ENCODE data around the gene TAF12. TPM values are rescaled to one million over a fixed set of nuclear protein-coding genes. Genes with fewer than 3 reads are reported as not detected.

The TAF12 gene
- total RNA-seq, 1 experiment from 2014 or later: 17.9 TPM

- intact Hi-C loops (cut with micrococcal nuclease; ENCODE audit: unreplicated experiment): loop anchor here (5.0 kb wide), 1 partner anchor 193 kb away; no protein-coding TSS in a partner anchor
- H3K4me3 ChIP-seq (ENCODE audit: low read depth, low read length, poor library complexity, severe bottlenecking): no peak overlapping the region
- no peak overlapping the region for H3K27ac ChIP-seq (ENCODE audit: low read depth, low read length, poor library complexity, severe bottlenecking)
- no peaks in the 10 kb centered on the region for H3K9me3 ChIP-seq (ENCODE audit: low read depth, low read length, poor library complexity, severe bottlenecking)
- H3K4me1 ChIP-seq (ENCODE audit: insufficient read depth, low read length, poor library complexity, severe bottlenecking): peaks cover 6% of the 10 kb centered on the region
- BruUV-seq (replicated peaks): no TSS peak
- DNase-seq (ENCODE audit: low spot score): no peak
- H3K36me3 ChIP-seq (ENCODE audit: insufficient read depth, low read length, poor library complexity, severe bottlenecking): no peaks in the 10 kb centered on the region
- CTCF ChIA-PET: no interaction called here
- POLR2A ChIA-PET (ENCODE audit: low non-redundant PET): no interaction called here
- no peak for TF ChIP-seq CTCF (conservative IDR thresholded peaks at IDR 0.05; ENCODE audit: low read depth, low read length)
- TF ChIP-seq EZH2 (IDR thresholded peaks at IDR 0.05; ENCODE audit: borderline replicate concordance, low read depth, low read length, poor library complexity, severe bottlenecking): no peak
- no peaks in the 10 kb centered on the region for H3K27me3 ChIP-seq (replicated peaks; ENCODE audit: insufficient read depth, low read depth, low read length, poor library complexity)
Observed at GRCh38 chr1:28604962-28605361, 37.9 kb downstream of the TAF12 start.

GRCh38 chr1:28604411-28604810 lies 38.5 kb downstream of the TAF12 start:
- no peak overlapping the region for H3K4me3 ChIP-seq (ENCODE audit: low read depth, low read length, poor library complexity, severe bottlenecking)
- POLR2A ChIA-PET (ENCODE audit: low non-redundant PET): interaction anchor here (0.7 kb wide), 1 partner anchor 193 kb away, joined by 4 read pairs; no protein-coding TSS in a partner anchor
- no peak for DNase-seq (ENCODE audit: low spot score)
- no peaks in the 10 kb centered on the region for H3K27me3 ChIP-seq (replicated peaks; ENCODE audit: insufficient read depth, low read depth, low read length, poor library complexity)
- BruUV-seq (replicated peaks): no TSS peak
- intact Hi-C loops (cut with micrococcal nuclease; ENCODE audit: unreplicated experiment): loop anchor here (5.0 kb wide), 1 partner anchor 192 kb away; no protein-coding TSS in a partner anchor
- no peaks in the 10 kb centered on the region for H3K9me3 ChIP-seq (ENCODE audit: low read depth, low read length, poor library complexity, severe bottlenecking)
- H3K27ac ChIP-seq (ENCODE audit: low read depth, low read length, poor library complexity, severe bottlenecking): no peak overlapping the region
- CTCF ChIA-PET: interaction anchor here (0.6 to 0.7 kb wide), 2 partner anchors 42 to 224 kb away, joined by 3 read pairs; no protein-coding TSS in a partner anchor
- no peaks in the 10 kb centered on the region for H3K36me3 ChIP-seq (ENCODE audit: insufficient read depth, low read length, poor library complexity, severe bottlenecking)
- TF ChIP-seq CTCF (conservative IDR thresholded peaks at IDR 0.05; ENCODE audit: low read depth, low read length): no peak
- no peak for TF ChIP-seq EZH2 (IDR thresholded peaks at IDR 0.05; ENCODE audit: borderline replicate concordance, low read depth, low read length, poor library complexity, severe bottlenecking)
- peaks cover 6% of the 10 kb centered on the region for H3K4me1 ChIP-seq (ENCODE audit: insufficient read depth, low read length, poor library complexity, severe bottlenecking)

DNA sequence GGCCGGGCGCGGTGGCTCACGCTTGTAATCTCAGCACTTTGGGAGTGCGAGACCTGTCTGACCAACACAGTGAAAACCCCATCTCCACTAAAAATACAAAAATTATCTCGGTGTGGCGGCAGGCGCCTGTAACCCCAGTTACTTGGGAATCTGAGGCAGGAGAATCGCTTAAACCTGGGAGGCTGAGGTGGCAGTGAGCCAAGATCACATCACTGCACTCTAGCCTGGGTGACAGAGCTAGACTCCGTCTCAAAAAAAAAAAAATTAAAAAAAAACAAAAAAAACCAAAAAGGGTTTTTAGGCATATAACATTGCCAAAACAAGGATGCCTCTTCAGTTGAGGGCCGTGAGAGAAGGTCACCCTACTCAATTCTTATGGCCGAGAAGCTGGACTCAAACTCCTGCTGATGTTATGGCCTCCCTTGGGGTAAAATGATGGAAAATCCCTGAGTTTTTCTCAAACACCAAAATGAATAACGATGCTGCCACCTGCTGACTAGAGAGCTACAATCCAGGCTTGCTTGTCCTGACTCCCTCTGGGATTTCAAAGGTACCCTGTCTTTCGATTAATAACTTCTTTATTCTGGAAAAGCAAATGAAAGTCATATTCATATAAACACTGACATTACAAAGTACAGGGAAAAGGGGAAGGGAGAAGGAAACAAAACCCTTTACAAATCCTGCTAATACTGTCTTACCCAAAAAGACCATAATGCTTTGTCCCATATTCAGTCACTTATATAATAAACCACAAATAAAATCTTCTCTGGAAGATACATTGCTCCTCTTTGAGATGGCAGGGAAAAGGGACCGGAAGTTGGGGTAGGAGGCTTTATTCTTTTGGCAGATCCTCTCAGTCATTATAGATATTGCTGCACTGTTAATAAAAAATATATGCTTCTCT lies 40.1 kb downstream of the TAF12 start:
- TF ChIP-seq CTCF (conservative IDR thresholded peaks at IDR 0.05; ENCODE audit: low read depth, low read length) (peak; percentile 87), EZH2 (IDR thresholded peaks at IDR 0.05; ENCODE audit: borderline replicate concordance, low read depth, low read length, poor library complexity, severe bottlenecking) (no peak)
- ChIA-PET POLR2A (ENCODE audit: low non-redundant PET) (interaction anchor here (0.6 kb wide), 1 partner anchor 12 kb away, joined by 21 read pairs; no protein-coding TSS in a partner anchor), CTCF (interaction anchor here (0.6 to 2.1 kb wide), 13 partner anchors 13 to 385 kb away, joined by 3 to 22 read pairs (median 4); no protein-coding TSS in a partner anchor)
- DNase-seq (ENCODE audit: low spot score): peak; percentile 89
- intact Hi-C loops (cut with micrococcal nuclease; ENCODE audit: unreplicated experiment): loop anchor here (1.0 to 5.0 kb wide), 4 partner anchors 85 to 354 kb away; no protein-coding TSS in a partner anchor
- H3K4me1 ChIP-seq (ENCODE audit: insufficient read depth, low read length, poor library complexity, severe bottlenecking): peaks cover 6% of the 10 kb centered on the region
- no peaks in the 10 kb centered on the region for H3K9me3 ChIP-seq (ENCODE audit: low read depth, low read length, poor library complexity, severe bottlenecking)
- H3K4me3 ChIP-seq (ENCODE audit: low read depth, low read length, poor library complexity, severe bottlenecking): no peak overlapping the region
- BruUV-seq (replicated peaks): no TSS peak
- no peak overlapping the region for H3K27ac ChIP-seq (ENCODE audit: low read depth, low read length, poor library complexity, severe bottlenecking)
- no peaks in the 10 kb centered on the region for H3K27me3 ChIP-seq (replicated peaks; ENCODE audit: insufficient read depth, low read depth, low read length, poor library complexity)
- no peaks in the 10 kb centered on the region for H3K36me3 ChIP-seq (ENCODE audit: insufficient read depth, low read length, poor library complexity, severe bottlenecking)

Measured in A673 (cell line).